B cell (primary cell): ENCODE data around the gene HPCAL4. TPM values are rescaled to one million over a fixed set of nuclear protein-coding genes. Genes with fewer than 3 reads are reported as not detected.

Experiments
- ATAC-seq: fragments of 200-7000 bp; cut with Tn5 transposase; one replicate; pipeline ENCODE4 v1.10.0; 2021; ENCODE audit warnings: low read depth, mild to moderate bottlenecking, moderate number of reproducible peaks, moderate library complexity
- CTCF ChIA-PET: fragments of 350-600 bp; sonication (Branson Sonifier 250); formaldehyde crosslinking; loops from one replicate; lab custom pipeline; 2021; ENCODE audit warnings: antibody characterized with exemption, inconsistent platforms; lab: Charles Lee
- POLR2A ChIA-PET: fragments of 350-600 bp; sonication (Branson Sonifier 250); formaldehyde crosslinking; loops from one replicate; lab custom pipeline; 2021; ENCODE audit warnings: antibody characterized with exemption; lab: Charles Lee
- DNase-seq: peaks from one replicate; pipeline ENCODE4 v3.0.0; 2013
- H2AFZ ChIP-seq: 2 replicates; pipeline ENCODE4 v1.6.1; 2012; ENCODE audit warnings: mild to moderate bottlenecking, low read depth, low read length; ENCODE audit not compliant: insufficient read depth, poor library complexity, severe bottlenecking
- H3K27ac ChIP-seq, 2 donors: 1 replicate in 1 of 2; 2 replicates in 1 of 2; pipeline ENCODE4 v1.5.1; 2012 to 2013; ENCODE audit warnings: low read length in 2 of 2, mild to moderate bottlenecking in 2 of 2, moderate library complexity in 1 of 2
- H3K27me3 ChIP-seq, 4 experiments: fragments of 200-600 bp in 1 of 4; sonication (generic) in 1 of 4; replicated peaks in 1 of 4; 1 replicate in 2 of 4; 2 replicates in 2 of 4; pipeline versions ENCODE4 v1.6.1 to v1.7.0; 2013 to 2016; ENCODE audit warnings: low read length in 3 of 4, mild to moderate bottlenecking in 2 of 4, mixed read lengths in 1 of 4, moderate library complexity in 1 of 4; ENCODE audit not compliant: insufficient read depth in 4 of 4, control insufficient read depth in 3 of 4; ENCODE audit errors: control extremely low read depth in 1 of 4
- H3K36me3 ChIP-seq, 2 experiments: replicated peaks in 1 of 2; 1 replicate in 1 of 2; 2 replicates in 1 of 2; pipeline versions ENCODE4 v1.6.1 to v1.7.1; 2013; ENCODE audit warnings: low read length in 1 of 2; ENCODE audit not compliant: insufficient read depth in 2 of 2, control insufficient read depth in 1 of 2; ENCODE audit errors: control extremely low read depth in 1 of 2, extremely low read depth in 1 of 2
- H3K4me1 ChIP-seq, 2 donors: fragments of 200-600 bp in 1 of 2; sonication (generic) in 1 of 2; 1 replicate in 1 of 2; 2 replicates in 1 of 2; pipeline versions ENCODE4 v1.5.1 to v1.6.1; 2013 to 2017; ENCODE audit warnings: low read length in 2 of 2; ENCODE audit not compliant: control insufficient read depth in 2 of 2, insufficient read depth in 2 of 2
- H3K4me2 ChIP-seq: replicated peaks from 2 replicates; pipeline ENCODE3; 2012; ENCODE audit warnings: mild to moderate bottlenecking, low read depth, low read length; ENCODE audit not compliant: poor library complexity, severe bottlenecking
- H3K4me3 ChIP-seq, 5 experiments: fragments of 200-600 bp in 1 of 5; sonication (generic) in 1 of 5; 1 replicate in 3 of 5; 2 replicates in 2 of 5; pipeline versions ENCODE4 v1.5.1 to v1.7.0; 2011 to 2016; ENCODE audit warnings: low read length in 4 of 5, mild to moderate bottlenecking in 4 of 5, low read depth in 2 of 5, control low read depth in 1 of 5, moderate library complexity in 1 of 5; ENCODE audit not compliant: insufficient read depth in 1 of 5; ENCODE audit errors: control extremely low read depth in 1 of 5, extremely low read depth in 1 of 5
- H3K79me2 ChIP-seq: fragments of 200-600 bp; sonication (generic); one replicate; pipeline ENCODE4 v1.6.0; 2016; ENCODE audit warnings: low read length; ENCODE audit not compliant: control insufficient read depth, insufficient read depth
- H3K9ac ChIP-seq: fragments of 200-600 bp; sonication (generic); 2 replicates; pipeline ENCODE4 v1.6.1; 2017; ENCODE audit warnings: mild to moderate bottlenecking, low read length, moderate library complexity
- H3K9me3 ChIP-seq, 3 donors: one replicate each; pipeline versions ENCODE4 v1.6.1 to v1.7.1; 2013; ENCODE audit warnings: low read length in 2 of 3; ENCODE audit not compliant: control insufficient read depth in 2 of 3, insufficient read depth in 1 of 3; ENCODE audit errors: control extremely low read depth in 1 of 3
- H4K20me1 ChIP-seq: 2 replicates; pipeline ENCODE4 v1.6.0; 2012; ENCODE audit warnings: mild to moderate bottlenecking, low read length; ENCODE audit not compliant: insufficient read depth, control insufficient read depth, poor library complexity, severe bottlenecking
- H3K27ac Mint-ChIP-seq: one replicate; pipeline ENCODE4 v1.8.0; 2021; ENCODE audit warnings: mixed read lengths
- H3K27me3 Mint-ChIP-seq: one replicate; pipeline ENCODE4 v1.8.0; 2021; ENCODE audit warnings: mixed read lengths
- H3K4me1 Mint-ChIP-seq: one replicate; pipeline ENCODE4 v1.8.0; 2021; ENCODE audit warnings: mixed read lengths
- H3K4me3 Mint-ChIP-seq: one replicate; pipeline ENCODE4 v1.8.0; 2021; ENCODE audit warnings: mixed read lengths
- H3K9me3 Mint-ChIP-seq: one replicate; pipeline ENCODE4 v1.8.0; 2022; ENCODE audit warnings: mixed read lengths; ENCODE audit not compliant: insufficient read depth
- EZH2 ChIP-seq: IDR thresholded peaks from 2 replicates; pipeline ENCODE4 v1.6.1; 2012; ENCODE audit warnings: borderline replicate concordance, low read depth, mild to moderate bottlenecking, moderate library complexity, low read length; ENCODE audit not compliant: insufficient read depth, poor library complexity, severe bottlenecking
- WGBS: methylation state at CpG from one replicate; pipeline ENCODE4 v1.1.5; 2013; ENCODE audit warnings: missing lambda C conversion rate; ENCODE audit not compliant: insufficient coverage; 5-methylcytosine and 5-hydroxymethylcytosine counted together
- intact Hi-C: fragments of 100-400 bp; cut with micrococcal nuclease; formaldehyde crosslinking; loops from one replicate; pipeline ENCODE4 v1.10.0; 2022
- polyA plus RNA-seq: library from polyadenylated mRNA; depleted of rRNA; stranded (reverse); fragments of >200 nt; gene quantifications from 2 replicates; pipeline ENCODE4 v1.2.3, GENCODE V29; 2012
- total RNA-seq, 2 donors: library from RNA; stranded (reverse); fragments of 120-200 nt in 1 of 2; gene quantifications; 1 replicate in 1 of 2; 2 replicates in 1 of 2; pipeline versions ENCODE4 v1.2.3 to v1.2.4, GENCODE V29; 2013 to 2022
- TF ChIP-seq, protein P1 (sequence below): fragments of 200-600 bp; IDR thresholded peaks from one replicate; pipeline ENCODE4 v1.8.0; 2022; ENCODE audit warnings: antibody characterized with exemption, mild to moderate bottlenecking

Gene HPCAL4
- total and polyA plus RNA-seq, 2 donors (not counting 1 experiment from before 2014, with no cell fraction given) = not detected

DNA sequence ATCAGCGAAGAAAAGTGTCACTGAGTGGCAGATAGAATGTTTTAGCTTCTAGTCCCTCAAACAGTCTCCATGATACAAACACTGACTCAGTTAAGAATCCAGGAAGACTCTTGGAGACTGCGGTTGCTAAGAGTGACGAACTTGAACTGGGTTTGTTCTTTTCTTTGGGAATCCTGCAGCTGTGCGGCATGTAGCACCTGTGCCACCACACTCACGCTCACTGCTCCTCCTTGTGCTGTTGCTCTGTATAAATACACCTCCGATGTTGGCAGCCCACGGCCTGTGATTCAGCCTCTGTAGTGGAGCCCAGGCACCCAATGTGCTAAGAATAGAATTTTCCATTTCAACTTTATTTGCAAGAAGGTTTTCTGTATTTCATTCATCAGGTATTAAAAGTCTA, 41.9 kb upstream of the HPCAL4 start:
- CTCF ChIA-PET = no interaction called here
- H3K9me3 ChIP-seq = no peaks in the 10 kb centered on the region
- Mint-ChIP-seq H3K9me3 (peaks cover 2% of the 10 kb centered on the region), H3K27me3 (peaks cover 52% of the 10 kb centered on the region), H3K4me3 (no peak overlapping the region), H3K4me1 (peaks cover 2% of the 10 kb centered on the region), H3K27ac (no peak overlapping the region)
- POLR2A ChIA-PET = no interaction called here
- no peak overlapping the region for H3K4me3 ChIP-seq
- no peaks in the 10 kb centered on the region for H3K36me3 ChIP-seq
- H4K20me1 ChIP-seq = no peaks in the 10 kb centered on the region
- TF ChIP-seq, protein P1, sequence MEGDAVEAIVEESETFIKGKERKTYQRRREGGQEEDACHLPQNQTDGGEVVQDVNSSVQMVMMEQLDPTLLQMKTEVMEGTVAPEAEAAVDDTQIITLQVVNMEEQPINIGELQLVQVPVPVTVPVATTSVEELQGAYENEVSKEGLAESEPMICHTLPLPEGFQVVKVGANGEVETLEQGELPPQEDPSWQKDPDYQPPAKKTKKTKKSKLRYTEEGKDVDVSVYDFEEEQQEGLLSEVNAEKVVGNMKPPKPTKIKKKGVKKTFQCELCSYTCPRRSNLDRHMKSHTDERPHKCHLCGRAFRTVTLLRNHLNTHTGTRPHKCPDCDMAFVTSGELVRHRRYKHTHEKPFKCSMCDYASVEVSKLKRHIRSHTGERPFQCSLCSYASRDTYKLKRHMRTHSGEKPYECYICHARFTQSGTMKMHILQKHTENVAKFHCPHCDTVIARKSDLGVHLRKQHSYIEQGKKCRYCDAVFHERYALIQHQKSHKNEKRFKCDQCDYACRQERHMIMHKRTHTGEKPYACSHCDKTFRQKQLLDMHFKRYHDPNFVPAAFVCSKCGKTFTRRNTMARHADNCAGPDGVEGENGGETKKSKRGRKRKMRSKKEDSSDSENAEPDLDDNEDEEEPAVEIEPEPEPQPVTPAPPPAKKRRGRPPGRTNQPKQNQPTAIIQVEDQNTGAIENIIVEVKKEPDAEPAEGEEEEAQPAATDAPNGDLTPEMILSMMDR = no peak
- TF ChIP-seq EZH2 = no peak
- DNase-seq = no peak
- no peaks in the 10 kb centered on the region for H3K79me2 ChIP-seq
- H3K4me1 ChIP-seq = peaks cover 0 to under 1% of the 10 kb centered on the region in 2 donors
- H2AFZ ChIP-seq = no peak overlapping the region
- no peak overlapping the region for H3K4me2 ChIP-seq
- H3K27ac ChIP-seq = no peak overlapping the region
- intact Hi-C loops = no loop called here
- H3K9ac ChIP-seq = no peak overlapping the region
- H3K27me3 ChIP-seq = peaks cover 0 to 48% (median 26%) of the 10 kb centered on the region in 4 experiments
- no peak for ATAC-seq
- WGBS = 83% methylated on average over 5 of the region's 7 CpGs

DNA sequence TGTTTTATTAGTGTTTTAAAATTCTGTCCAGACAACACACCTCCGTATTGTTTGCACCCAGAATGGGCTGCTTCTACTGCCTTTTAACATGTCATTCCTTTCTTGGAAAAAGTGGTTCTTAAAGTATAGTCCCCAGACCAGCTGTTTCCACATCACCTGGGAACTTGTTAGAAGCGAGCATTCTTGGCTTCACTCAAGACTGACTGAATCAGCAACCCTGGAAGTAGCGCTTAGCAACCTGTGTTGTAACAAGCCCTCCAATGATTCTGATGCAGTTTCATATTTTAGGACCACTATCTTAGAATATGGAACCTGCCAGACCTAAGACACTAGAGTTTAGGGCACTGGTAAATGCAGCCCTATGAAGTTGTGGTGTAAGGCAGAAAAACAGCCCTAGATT, 41.5 kb upstream of the HPCAL4 start:
- TF ChIP-seq, protein P1 = no peak
- TF ChIP-seq EZH2 = no peak
- H3K4me2 ChIP-seq = no peak overlapping the region
- 83% methylated on average over 2 of the region's 3 CpGs for WGBS
- H3K27ac Mint-ChIP-seq = no peak overlapping the region
- no peaks in the 10 kb centered on the region for H3K79me2 ChIP-seq
- H3K4me1 Mint-ChIP-seq = peaks cover 6% of the 10 kb centered on the region
- intact Hi-C loops = no loop called here
- ATAC-seq (no peak), DNase-seq (no peak)
- H3K4me3 Mint-ChIP-seq = no peak overlapping the region
- ChIA-PET POLR2A (no interaction called here), CTCF (interaction anchor here (1.0 kb wide), 1 partner anchor 79 kb away, joined by 3 read pairs; no protein-coding TSS in a partner anchor)
- peaks cover 56% of the 10 kb centered on the region for H3K27me3 Mint-ChIP-seq
- H3K4me3 ChIP-seq = no peak overlapping the region
- H4K20me1 ChIP-seq = no peaks in the 10 kb centered on the region
- no peak overlapping the region for H3K9ac ChIP-seq
- no peak overlapping the region for H3K27ac ChIP-seq
- peaks cover 2% of the 10 kb centered on the region for H3K9me3 Mint-ChIP-seq
- no peaks in the 10 kb centered on the region for H3K36me3 ChIP-seq
- peaks cover 0 to 52% (median 28%) of the 10 kb centered on the region in 4 experiments for H3K27me3 ChIP-seq
- no peak overlapping the region for H2AFZ ChIP-seq
- H3K4me1 ChIP-seq = peaks cover 0 to 2% of the 10 kb centered on the region in 2 donors
- no peaks in the 10 kb centered on the region for H3K9me3 ChIP-seq
